GM18951 (cell line): Measurements from ENCODE around the gene HMGCR.

Experiments
- POLR2A ChIP-seq: IDR thresholded peaks from 4 replicates; pipeline ENCODE4 v1.6.1; 2011; ENCODE audit warnings: mild to moderate bottlenecking; ENCODE audit not compliant: insufficient read length, insufficient read depth; ENCODE audit errors: extremely low read depth
- in situ Hi-C: fragments of 300-500 bp; cut with MboI; formaldehyde crosslinking; loops from one replicate; pipeline ENCODE4 v1.12.0; 2022; ENCODE audit warnings: low sequenced_read_pairs, mixed read lengths, inconsistent platforms; ENCODE audit not compliant: unreplicated experiment

The HMGCR gene

GRCh38 chr5:75351139-75351926 lies 14.3 kb downstream of the HMGCR start:
- TF ChIP-seq POLR2A = no peak
- in situ Hi-C loops = no loop called here

GRCh38 chr5:75355236-75355635 lies 18.2 kb downstream of the HMGCR start:
- in situ Hi-C loops = no loop called here
- TF ChIP-seq POLR2A = no peak

- no peak for TF ChIP-seq POLR2A
- in situ Hi-C loops = no loop called here
Observed at GRCh38 chr5:75356719-75357118, 19.7 kb downstream of the HMGCR start.

- no peak for TF ChIP-seq POLR2A
- in situ Hi-C loops = no loop called here
Observed at GRCh38 chr5:75358117-75358516, 21.1 kb downstream of the HMGCR start.

- no peak for TF ChIP-seq POLR2A
- in situ Hi-C loops = loop anchor here (10.0 kb wide), 1 partner anchor 313 kb away; no protein-coding TSS in a partner anchor
Observed at GRCh38 chr5:75361310-75361709, 24.3 kb downstream of the HMGCR start.

GRCh38 chr5:75362474-75362975 lies 25.5 kb downstream of the HMGCR start:
- in situ Hi-C loops = loop anchor here (10.0 kb wide), 1 partner anchor 312 kb away; no protein-coding TSS in a partner anchor
- no peak for TF ChIP-seq POLR2A

GRCh38 chr5:75363111-75363510 lies 26.1 kb downstream of the HMGCR start:
- in situ Hi-C loops = loop anchor here (10.0 kb wide), 1 partner anchor 312 kb away; no protein-coding TSS in a partner anchor
- TF ChIP-seq POLR2A = no peak

GRCh38 chr5:75363726-75364495 lies 26.9 kb downstream of the HMGCR start:
- no peak for TF ChIP-seq POLR2A
- in situ Hi-C loops = loop anchor here (10.0 kb wide), 1 partner anchor 311 kb away; no protein-coding TSS in a partner anchor

GRCh38 chr5:75364571-75365280 lies 27.7 kb downstream of the HMGCR start:
- in situ Hi-C loops = loop anchor here (10.0 kb wide), 1 partner anchor 310 kb away; no protein-coding TSS in a partner anchor
- TF ChIP-seq POLR2A = no peak

- TF ChIP-seq POLR2A = no peak
- in situ Hi-C loops = loop anchor here (10.0 kb wide), 1 partner anchor 309 kb away; no protein-coding TSS in a partner anchor
Observed at GRCh38 chr5:75365740-75366139, 28.7 kb downstream of the HMGCR start.

GRCh38 chr5:75366787-75367186 lies 29.8 kb downstream of the HMGCR start:
- in situ Hi-C loops = loop anchor here (10.0 kb wide), 1 partner anchor 308 kb away; no protein-coding TSS in a partner anchor
- TF ChIP-seq POLR2A = no peak

- TF ChIP-seq POLR2A = no peak
- in situ Hi-C loops = loop anchor here (10.0 kb wide), 1 partner anchor 307 kb away; no protein-coding TSS in a partner anchor
Observed at GRCh38 chr5:75367401-75367800, 30.4 kb downstream of the HMGCR start.
